ENCODE results near the gene DNPH1.
A peak's percentile ranks its signal among the peaks of the same experiment; 100 is the strongest.

DNPH1 gene

DNA sequence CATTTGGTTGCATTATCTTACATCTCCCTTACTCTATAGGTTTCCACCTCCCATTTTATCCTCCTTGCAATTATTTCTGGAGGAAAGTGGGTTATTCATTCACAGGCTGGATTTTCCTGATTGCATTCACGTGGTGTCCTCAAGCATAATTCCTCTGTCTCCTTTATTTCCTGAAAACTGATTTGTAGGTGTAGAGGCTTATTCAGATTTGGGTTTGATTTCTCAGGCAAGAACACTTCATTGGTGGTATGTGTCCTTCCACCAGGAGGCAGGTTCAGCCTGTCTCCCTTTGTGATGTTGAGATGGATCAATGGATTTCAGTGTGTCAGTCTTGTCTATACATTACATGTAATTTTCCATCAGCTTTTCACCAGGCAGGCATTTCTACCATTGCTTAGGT is 17.3 kb downstream of the DNPH1 start:
- no peak for DNase-seq (ENCODE audit: low spot score)

DNA sequence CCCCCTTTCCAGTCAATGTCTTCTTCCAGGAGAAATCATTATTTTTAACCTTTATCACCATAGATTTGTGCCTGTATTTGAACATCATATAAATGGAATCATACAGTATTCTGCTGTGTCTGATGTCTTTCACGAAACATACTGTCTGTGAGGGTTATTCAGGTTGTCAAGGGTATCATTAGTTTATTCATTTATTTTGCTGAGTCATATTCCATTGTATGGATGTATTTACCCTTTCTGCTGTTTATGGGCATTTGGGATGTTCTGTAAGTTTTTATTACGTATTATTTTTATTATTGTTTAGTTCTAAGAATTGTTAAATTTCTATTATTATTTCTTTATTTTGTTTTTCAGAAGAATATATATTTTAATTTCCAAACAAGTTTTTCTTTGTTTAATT is 22.0 kb downstream of the DNPH1 start:
- no peak for DNase-seq (ENCODE audit: low spot score)

DNA sequence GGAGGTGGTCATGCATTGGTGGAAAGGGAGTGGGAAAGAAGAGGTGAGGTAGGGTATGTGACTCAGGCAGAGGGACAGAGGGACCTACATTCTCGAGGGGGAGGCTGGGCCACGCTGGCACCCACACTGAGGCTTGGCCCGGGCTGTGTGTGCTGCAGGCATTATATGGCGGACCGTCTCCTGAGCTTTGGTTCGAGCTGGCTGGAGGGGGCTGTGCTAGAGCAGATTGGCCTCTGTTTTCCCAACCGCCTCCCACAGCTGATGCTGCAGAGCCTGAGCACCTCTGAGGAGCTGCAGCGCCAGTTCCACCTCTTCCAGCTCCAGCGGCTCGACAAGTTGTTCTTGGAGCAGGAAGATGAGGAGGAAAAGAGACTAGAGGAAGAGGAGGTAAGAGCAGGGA is 23.4 kb downstream of the DNPH1 start:
- no peak for DNase-seq (ENCODE audit: low spot score)

DNA sequence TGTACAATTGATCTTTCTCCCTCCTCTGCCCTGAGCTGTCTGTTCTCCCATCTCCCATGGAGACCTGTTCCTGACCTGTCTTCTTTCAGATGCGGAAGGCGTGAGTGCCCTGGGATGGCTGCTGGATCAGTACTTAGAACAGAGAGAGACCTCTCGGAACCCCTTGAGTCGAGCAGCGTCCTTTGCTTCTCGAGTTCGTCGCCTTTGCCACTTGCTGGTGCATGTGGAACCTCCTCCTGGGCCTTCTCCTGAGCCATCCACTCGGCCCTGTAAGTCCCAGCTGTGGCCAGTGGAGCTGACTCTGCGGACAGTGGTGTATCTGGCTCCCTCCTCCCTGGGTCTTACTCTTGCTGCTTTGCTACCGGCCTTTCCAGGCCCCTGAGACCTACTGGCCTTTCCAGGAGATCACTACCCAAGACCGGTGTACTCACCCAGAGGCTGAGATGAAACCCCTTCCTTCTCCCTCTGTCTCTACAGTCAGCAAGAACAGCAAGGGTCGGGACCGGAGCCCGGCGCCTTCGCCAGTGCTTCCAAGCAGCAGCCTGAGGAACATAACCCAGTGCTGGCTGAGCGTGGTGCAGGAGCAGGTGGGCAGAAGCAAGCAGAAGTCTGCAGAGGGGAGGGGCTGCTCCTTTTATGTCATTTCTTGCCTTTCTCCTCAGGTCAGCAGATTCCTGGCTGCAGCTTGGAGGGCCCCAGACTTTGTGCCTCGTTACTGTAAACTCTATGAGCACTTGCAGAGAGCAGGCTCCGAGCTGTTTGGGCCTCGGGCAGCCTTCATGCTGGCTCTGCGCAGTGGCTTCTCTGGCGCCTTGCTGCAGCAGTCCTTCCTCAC is 24.8 kb downstream of the DNPH1 start:
- DNase-seq (ENCODE audit: low spot score), result no peak

DNA sequence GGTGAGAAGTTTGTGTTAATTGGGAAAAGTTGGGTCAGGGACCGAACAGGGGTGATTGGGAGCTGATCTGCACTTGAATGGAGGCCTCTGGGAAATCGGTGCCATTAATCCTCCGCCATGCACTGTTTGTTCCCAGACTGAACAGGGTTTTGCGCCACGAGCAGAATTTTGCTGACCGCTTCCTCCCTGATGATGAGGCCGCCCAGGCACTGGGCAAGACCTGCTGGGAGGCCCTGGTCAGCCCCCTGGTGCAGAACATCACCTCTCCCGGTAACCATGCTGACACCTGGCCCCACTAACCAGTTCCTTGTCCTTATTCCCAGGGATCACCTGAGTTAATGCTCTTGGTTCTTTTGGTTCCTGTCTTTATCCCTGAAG is 25.6 kb downstream of the DNPH1 start:
- no peak for DNase-seq (ENCODE audit: low spot score)

DNA sequence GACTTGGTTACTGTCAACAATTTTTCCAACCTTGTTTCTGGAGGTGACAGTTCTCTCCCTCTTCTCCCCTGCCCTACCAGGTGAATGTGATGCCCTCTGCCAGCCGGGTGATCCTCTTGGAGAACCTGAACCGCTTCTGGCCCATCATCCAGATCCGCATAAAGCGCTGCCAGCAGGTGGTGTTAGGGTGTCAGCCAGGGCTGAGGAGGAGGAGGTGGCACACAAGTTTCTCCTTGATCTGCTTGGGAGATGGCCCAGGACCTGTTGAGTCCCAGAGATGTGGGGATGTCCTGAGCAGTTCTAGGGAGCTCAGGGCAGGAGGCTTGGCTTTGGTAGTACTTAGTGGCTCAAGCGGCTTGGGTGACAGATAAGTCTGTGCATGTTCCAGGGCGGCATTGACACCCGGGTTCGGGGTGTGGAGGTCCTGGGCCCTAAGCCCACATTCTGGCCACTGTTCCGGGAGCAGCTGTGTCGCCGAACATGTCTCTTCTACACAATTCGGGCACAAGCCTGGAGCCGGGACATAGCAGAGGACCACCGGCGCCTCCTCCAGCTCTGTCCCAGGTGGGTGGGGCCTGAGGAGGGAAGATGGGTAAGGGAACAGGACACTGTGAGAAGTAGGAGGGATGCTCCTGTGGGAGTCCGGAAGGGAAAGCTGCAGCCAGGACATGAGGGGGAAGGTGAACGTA is 26.1 kb downstream of the DNPH1 start:
- DNase-seq (ENCODE audit: low spot score), result no peak

DNA sequence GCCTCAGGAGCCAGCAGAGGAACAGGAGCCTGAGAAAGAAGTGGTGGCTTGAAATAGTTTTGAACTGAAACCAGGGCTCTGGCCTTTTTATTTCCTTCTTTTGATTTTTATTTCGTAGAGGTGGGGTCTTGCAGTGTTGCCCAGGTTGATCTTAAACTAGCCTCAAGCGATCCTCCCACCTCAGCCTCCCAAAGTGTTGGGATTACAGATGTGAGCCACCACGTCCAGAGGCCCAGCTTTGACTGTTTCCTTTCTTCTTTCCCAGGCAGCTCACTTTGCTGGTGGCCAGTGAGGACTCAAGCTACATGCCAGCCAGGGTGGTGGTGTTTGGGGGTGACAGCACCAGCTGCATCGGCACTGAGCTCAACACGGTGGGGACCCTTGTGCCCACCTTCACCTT is 26.8 kb downstream of the DNPH1 start:
- no peak for DNase-seq (ENCODE audit: low spot score)

DNA sequence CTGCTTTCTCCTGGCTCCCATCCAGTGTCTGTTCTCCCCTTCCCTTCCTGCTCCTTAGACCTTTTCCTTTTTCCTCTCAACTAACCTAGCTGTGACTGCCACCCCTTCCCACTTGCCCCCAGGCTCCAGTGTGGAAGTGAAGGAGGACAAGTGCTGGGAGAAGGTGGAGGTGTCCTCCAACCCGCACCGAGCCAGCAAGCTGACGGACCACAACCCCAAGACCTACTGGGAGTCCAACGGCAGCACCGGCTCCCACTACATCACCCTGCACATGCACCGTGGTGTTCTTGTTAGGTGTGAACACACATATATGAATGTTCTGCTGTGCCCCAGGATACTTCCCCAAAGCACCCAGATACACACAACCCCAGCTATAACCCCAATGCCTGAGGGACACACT is 28.7 kb downstream of the DNPH1 start:
- no peak for DNase-seq (ENCODE audit: low spot score)

DNA sequence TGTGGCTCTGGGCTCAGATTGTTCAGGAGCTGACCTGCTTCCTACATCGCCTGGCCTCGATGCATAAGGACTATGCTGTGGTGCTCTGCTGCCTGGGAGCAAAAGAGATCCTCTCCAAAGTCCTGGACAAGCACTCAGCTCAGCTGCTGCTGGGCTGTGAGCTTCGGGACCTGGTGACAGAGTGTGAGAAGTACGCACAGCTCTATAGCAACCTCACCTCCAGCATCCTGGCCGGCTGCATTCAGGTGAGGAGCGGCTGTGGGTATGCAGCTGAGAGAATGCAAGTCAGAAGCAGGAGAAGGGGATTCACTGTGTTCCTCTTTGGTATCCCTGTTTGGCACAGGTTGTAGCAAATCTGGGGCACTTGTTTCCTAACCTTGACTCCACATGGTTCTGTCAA is 29.4 kb downstream of the DNPH1 start:
- no peak for DNase-seq (ENCODE audit: low spot score)

DNA sequence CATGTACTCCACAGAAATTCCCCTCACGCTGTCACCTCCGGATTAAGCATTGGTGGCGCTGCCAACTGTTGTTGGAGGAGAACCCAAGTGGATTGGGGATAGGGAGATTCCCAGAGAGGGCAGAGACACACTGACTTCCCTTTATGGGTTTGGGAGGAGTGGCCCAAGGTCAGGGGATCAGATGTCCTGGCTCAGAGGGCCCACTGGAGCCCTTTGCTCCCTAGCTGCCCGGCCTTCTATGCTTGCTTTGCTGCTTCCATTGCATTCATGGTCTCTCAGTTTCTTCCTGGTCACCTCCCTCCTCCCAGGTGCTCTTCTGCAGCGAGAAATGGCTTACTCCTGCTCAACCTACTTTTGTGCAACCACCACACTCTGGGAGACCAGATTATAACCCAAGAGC is 32.9 kb downstream of the DNPH1 start:
- DNase-seq (ENCODE audit: low spot score), result no peak

DNA sequence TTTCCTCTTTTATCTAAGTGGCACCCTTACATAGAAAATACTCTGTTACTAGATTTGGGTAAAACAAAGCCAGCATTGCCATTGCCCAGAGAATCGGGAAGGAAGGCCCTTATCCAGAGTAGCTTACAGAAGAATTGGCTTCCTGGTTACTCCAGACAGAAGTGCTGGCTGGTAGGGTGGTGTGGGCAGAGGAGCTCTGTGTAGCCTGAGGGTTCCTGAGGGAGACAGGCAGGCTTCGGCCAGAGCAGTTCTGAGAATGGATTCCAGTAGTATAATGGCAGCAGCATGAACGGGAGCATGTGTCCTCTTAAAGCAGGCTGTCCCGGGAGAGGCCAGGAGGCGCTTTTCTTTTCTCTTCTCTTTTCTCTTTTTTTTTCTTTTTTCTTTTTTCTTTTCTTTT is 35.4 kb downstream of the DNPH1 start:
- DNase-seq (ENCODE audit: low spot score), result no peak

DNA sequence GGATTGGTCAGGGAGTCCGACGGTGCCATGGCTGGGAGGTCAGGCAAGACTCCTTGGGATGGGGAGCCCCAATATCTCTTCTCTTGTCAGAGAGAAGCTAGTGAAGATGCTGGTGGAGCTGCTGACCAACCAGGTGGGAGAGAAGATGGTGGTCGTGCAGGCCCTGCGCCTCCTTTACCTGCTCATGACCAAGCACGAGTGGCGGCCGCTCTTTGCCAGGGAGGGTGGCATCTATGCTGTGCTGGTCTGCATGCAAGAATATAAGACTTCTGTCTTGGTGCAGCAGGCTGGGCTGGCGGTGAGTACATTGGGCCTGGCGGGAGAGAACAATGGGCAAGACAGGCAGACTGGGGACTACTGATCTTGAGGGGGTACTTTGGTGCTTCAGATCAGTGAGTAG is 36.4 kb downstream of the DNPH1 start:
- no peak for DNase-seq (ENCODE audit: low spot score)

DNA sequence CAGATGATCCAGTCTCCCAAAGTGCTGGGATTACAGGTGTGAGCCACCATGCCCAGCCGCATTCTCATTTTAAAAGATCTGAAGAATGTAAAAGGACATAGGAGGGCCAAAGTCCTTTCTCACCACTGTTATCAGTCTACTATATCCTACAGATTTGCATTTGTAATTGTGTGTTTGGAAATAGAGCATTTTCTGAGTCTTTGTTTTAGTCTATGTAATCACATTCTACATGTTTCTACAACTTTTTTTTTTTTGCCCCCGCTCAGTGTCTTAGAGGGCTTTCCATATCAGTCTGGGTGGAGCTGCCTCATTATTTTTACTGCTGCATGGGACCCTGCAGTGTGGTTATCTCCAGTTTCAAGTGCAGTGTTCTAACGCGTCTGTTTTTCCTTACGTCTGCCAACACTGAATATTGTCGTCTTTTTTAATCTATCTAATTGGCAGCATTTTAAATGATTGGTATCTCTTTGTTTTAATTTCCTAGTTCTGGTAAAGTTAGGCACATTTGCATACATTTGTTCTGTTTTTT is 39.4 kb downstream of the DNPH1 start:
- DNase-seq (ENCODE audit: low spot score), result no peak

DNA sequence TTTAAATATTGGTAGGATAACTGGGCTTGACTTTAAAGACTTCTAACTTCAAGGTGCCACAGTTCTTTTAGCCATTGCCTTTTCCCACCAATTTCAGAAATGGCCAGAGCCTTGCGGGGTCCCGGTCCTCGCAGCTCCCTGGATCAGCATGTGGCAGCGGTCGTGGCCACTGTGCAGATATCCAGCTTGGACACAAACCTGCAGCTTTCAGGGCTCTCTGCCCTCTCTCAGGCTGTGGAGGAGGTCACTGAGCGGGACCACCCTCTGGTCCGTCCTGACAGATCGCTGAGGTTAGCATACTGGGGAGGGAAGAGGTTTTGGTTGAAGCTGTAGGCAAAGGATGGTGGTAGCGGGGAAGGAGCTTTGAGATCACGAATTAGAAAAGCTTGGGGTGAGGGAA is 40.9 kb downstream of the DNPH1 start:
- DNase-seq (ENCODE audit: low spot score), result no peak

DNA sequence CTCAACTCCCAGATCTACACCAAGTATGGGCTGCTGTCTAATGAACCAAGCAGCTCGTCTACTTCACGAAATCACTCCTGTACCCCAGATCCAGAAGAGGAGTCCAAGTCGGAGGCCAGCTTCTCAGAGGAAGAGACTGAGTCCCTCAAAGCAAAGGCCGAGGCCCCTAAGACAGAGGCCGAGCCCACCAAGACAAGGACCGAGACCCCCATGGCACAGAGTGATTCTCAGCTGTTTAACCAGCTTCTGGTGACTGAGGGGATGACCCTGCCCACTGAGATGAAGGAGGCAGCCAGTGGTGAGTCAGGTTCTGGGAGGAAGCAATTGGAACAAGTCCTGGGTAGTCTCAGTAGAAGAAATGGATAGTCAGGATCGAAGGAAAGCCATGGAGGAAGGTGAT is 41.5 kb downstream of the DNPH1 start:
- no peak for DNase-seq (ENCODE audit: low spot score)

DNA sequence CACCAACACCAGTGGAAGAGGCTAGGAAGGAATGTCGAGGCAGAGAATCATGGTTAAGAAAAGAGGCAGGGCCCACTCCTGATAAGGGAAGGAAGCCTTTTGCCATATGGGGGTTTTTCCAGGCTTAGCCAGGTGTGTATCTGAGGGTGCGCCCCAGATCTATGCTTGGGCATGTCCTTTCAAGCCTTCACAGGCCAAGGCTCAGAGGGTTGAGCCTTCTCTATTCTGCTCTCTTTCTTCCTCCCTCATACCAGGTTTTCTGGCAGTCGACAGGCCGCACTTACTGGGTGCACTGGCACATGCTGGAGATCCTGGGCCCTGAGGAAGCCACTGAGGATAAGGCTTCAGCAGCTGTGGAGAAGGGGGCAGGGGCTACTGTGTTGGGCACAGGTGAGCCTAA is 42.6 kb downstream of the DNPH1 start:
- no peak for DNase-seq (ENCODE audit: low spot score)

DNA sequence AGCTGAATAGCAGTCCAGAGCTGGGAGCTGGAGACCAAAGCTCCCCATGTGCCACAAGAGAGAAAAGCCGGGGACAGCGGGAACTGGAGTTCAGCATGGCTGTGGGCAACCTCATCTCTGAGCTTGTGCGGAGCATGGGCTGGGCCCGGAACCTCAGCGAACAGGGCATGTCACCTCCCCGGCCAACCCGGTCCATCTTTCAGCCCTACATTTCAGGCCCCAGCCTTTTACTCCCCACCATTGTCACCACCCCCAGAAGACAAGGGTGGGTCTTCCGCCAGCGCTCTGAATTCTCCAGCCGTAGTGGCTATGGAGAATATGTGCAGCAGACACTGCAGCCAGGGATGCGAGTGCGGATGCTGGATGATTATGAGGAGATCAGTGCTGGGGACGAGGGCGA is 43.3 kb downstream of the DNPH1 start:
- no peak for DNase-seq (ENCODE audit: low spot score)

DNA sequence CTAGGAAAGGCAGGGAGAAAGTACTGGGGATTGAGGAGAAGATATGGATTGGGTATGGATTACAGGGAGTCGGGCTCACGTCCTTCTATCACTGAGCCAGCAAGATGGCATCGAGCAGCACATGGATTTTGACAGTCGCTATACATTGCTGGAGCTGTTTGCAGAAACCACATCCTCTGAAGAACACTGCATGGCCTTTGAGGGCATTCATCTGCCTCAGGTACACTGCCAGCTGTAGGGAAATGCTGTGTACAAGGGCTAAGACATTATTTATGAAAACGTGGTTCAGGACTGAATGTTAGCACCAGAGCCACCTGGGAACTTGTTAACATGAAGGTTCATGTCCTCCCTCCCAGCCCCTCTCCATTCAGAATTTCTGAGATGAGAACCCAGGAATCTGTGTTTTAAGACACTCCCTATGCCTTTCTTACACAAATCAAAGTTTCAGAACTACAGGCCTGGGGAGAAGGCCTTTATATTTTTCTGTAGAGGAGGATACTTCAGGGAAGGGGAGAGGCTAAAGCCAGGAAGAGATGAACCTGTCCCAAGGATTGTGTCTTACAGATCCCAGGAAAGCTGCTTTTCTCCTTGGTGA is 43.8 kb downstream of the DNPH1 start:
- DNase-seq (ENCODE audit: low spot score), result no peak

DNA sequence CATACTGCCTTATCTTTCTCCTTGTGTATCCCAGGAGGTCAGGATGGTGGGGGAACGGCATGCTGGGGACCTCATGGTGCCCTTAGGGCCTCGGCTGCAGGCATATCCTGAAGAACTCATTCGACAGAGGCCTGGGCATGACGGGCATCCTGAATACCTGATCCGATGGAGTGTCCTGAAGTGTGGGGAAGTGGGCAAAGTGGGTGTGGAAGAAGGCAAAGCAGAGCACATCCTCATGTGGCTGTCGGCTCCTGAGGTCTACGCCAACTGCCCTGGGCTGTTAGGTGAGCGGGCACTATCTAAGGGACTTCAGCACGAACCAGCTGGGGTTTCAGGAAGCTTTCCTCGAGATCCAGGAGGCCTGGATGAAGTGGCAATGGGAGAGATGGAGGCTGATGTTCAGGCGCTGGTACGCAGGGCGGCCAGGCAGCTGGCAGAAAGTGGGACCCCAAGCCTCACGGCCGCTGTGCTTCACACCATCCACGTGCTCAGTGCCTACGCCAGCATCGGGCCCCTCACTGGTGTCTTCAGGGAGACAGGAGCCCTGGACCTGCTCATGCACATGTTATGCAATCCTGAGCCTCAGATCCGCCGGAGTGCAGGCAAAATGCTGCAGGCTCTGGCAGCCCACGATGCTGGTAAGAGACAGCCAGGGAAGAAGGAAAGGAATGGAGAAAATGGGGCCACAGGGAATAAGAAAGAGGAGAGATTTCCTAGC is 44.9 kb downstream of the DNPH1 start:
- DNase-seq (ENCODE audit: low spot score), result no peak

DNA sequence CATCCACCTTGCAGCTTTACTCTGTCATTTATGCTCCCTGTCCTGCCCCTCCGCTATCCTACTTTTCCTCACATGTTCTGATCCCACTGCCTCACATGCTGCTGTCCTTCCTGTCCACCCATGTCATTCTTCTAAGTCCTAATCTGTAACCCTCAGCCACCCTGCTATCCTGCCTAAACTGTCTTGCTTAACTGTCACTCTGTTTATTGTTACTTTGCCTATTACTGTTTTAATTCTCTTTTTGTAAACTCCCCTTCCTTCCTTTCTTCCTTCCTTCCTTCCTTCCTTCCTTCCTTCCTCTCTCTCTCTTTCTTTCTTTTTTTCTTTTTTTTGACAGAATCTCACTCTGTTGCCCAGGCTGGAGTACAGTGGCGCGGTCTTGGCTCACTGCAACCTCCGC is 45.8 kb downstream of the DNPH1 start:
- no peak for DNase-seq (ENCODE audit: low spot score)

DNA sequence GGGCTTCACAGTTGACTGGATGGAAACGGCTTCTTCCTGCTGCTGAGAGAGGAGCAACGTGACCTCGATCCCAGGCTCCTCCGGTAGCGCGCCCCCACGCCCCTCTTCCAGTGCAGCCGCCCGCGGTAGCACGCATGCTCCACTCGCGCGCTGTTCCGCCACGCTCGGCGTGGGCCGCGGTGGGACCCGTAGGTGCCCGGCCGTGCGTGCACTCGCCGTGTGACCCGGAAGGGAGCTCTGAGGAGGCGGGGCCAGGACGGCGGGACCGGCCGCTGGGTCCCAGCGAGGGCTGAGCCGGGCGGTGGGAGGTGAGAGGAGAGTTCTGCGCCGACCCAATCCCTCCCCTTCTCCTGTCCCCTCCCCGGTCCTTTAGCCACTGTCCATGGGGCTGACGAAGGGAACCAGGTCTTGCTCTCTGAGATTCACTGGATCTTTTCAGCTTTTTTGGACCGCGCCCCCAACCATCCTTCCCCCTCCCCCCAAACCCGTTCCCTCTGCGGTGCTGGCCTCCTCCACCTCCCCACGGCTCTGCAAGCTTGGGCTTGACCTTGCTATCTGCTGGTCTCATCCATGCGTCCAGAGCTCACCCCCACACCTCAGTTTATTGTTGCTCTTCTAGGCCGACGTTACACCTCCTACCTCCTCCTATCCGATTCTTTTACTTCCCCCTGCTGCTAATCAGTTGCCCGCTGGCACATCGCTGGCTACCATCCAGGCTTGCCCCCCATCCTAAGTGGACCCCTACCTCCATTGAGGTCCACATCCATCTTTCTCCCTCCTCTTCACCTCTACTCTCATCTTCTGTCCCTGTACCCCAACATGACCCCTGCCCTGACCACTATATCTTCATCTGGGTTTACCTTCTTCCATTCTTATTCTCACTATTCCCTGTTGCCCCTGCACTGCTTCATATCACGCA is 47.1 kb downstream of the DNPH1 start, which contains the start of gene CUL9:
TSS of gene CUL9 (plus strand) at position 255 of the 919 bp plus-strand sequence. CDS start 2,115 bp downstream, outside the sequence.
- peak; percentile 75 for DNase-seq (ENCODE audit: low spot score)
